ENCODE data around the gene DPY19L3. TPM values are rescaled to one million over a fixed set of nuclear protein-coding genes. Genes with fewer than 3 reads are reported as not detected.

Gene DPY19L3
- total RNA-seq, 4 donors from 2014 or later = 19.4 to 95.7 (median 39.6) TPM

GRCh38 chr19:32458500-32459123 lies 53.0 kb downstream of the DPY19L3 start:
- Histone ChIP-seq H3K9me3 (no peaks in the 10 kb centered on the region), H3K27me3 (no peaks in the 10 kb centered on the region), H3K27ac (no peak overlapping the region), H3K36me3 (peaks cover 0 to 38% (median 0%) of the 10 kb centered on the region in 3 donors), H3K4me1 (peaks cover 0 to 10% (median 0%) of the 10 kb centered on the region in 4 donors), H3K4me3 (no peak overlapping the region)
- DNase-seq (ENCODE audit: low spot score in 2 of 2) = no peak
- 70 to 74% methylated on average over 4 of the region's 4 CpGs for whole genome bisulfite sequencing, 2 donors
- no peak for TF ChIP-seq POLR2A (IDR thresholded peaks at IDR 0.05)
- TF ChIP-seq EP300 (IDR thresholded peaks at IDR 0.05) = no peak
- no peak for TF ChIP-seq CTCF (IDR thresholded peaks at IDR 0.05)

GRCh38 chr19:32459204-32459865 lies 53.8 kb downstream of the DPY19L3 start:
- H3K27me3 ChIP-seq = no peaks in the 10 kb centered on the region
- H3K27ac ChIP-seq = no peak overlapping the region
- H3K4me3 ChIP-seq = no peak overlapping the region
- WGBS, 2 donors = 71 to 75% methylated on average over 3 of the region's 3 CpGs
- H3K4me1 ChIP-seq = peaks cover 0 to 10% (median 0%) of the 10 kb centered on the region in 4 donors
- no peaks in the 10 kb centered on the region for H3K9me3 ChIP-seq
- DNase-seq (ENCODE audit: low spot score in 2 of 2) = no peak
- TF ChIP-seq POLR2A (IDR thresholded peaks at IDR 0.05) (no peak), EP300 (IDR thresholded peaks at IDR 0.05) (no peak), CTCF (IDR thresholded peaks at IDR 0.05) (no peak)
- peaks cover 0 to 32% (median 0%) of the 10 kb centered on the region in 3 donors for H3K36me3 ChIP-seq

- no peaks in the 10 kb centered on the region for H3K9me3 ChIP-seq
- no peaks in the 10 kb centered on the region for H3K27me3 ChIP-seq
- 60 to 63% methylated on average over 3 of the region's 3 CpGs for WGBS, 2 donors
- DNase-seq (ENCODE audit: low spot score in 2 of 2) = no peak
- peaks cover 0 to 10% (median 0%) of the 10 kb centered on the region in 4 donors for H3K4me1 ChIP-seq
- peak overlapping the region in 2 of 4 donors; percentile 52 to 57 for H3K27ac ChIP-seq
- no peak overlapping the region for H3K4me3 ChIP-seq
- TF ChIP-seq CTCF (IDR thresholded peaks at IDR 0.05) (no peak), POLR2A (IDR thresholded peaks at IDR 0.05) (no peak), EP300 (IDR thresholded peaks at IDR 0.05) (no peak)
- H3K36me3 ChIP-seq = peaks cover 0 to 23% (median 0%) of the 10 kb centered on the region in 3 donors
Observed at GRCh38 chr19:32460476-32460875, 54.9 kb downstream of the DPY19L3 start.

- H3K27ac ChIP-seq = no peak overlapping the region
- H3K9me3 ChIP-seq = no peaks in the 10 kb centered on the region
- peaks cover 0 to 19% (median 0%) of the 10 kb centered on the region in 3 donors for H3K36me3 ChIP-seq
- H3K4me1 ChIP-seq = no peaks in the 10 kb centered on the region
- H3K27me3 ChIP-seq = no peaks in the 10 kb centered on the region
- 73 to 79% methylated on average over 2 of the region's 2 CpGs for WGBS, 2 donors
- TF ChIP-seq EP300 (IDR thresholded peaks at IDR 0.05) (no peak), POLR2A (IDR thresholded peaks at IDR 0.05) (no peak), CTCF (IDR thresholded peaks at IDR 0.05) (peak in 2 of 5 experiments; percentile 10 to 13)
- no peak overlapping the region for H3K4me3 ChIP-seq
- DNase-seq (ENCODE audit: low spot score in 2 of 2) = no peak
Observed at GRCh38 chr19:32464279-32464678, 58.7 kb downstream of the DPY19L3 start.

- H3K4me1 ChIP-seq = no peaks in the 10 kb centered on the region
- H3K4me3 ChIP-seq = no peak overlapping the region
- TF ChIP-seq POLR2A (IDR thresholded peaks at IDR 0.05) = no peak
- TF ChIP-seq EP300 (IDR thresholded peaks at IDR 0.05) = no peak
- TF ChIP-seq CTCF (IDR thresholded peaks at IDR 0.05) = no peak
- WGBS, 2 donors = 94% methylated on average over 2 of the region's 2 CpGs
- no peak for DNase-seq (ENCODE audit: low spot score in 2 of 2)
- no peak overlapping the region for H3K27ac ChIP-seq
- peaks cover 0 to 19% (median 0%) of the 10 kb centered on the region in 3 donors for H3K36me3 ChIP-seq
- H3K27me3 ChIP-seq = no peaks in the 10 kb centered on the region
- no peaks in the 10 kb centered on the region for H3K9me3 ChIP-seq
Observed at GRCh38 chr19:32465176-32465575, 59.6 kb downstream of the DPY19L3 start.
